ENCODE data around the gene CSNK1E. TPM values are rescaled to one million over a fixed set of nuclear protein-coding genes. Genes with fewer than 3 reads are reported as not detected.

The CSNK1E gene
- total RNA-seq, 1 experiment from 2014 or later: 129 TPM

GRCh38 chr22:38246046-38246658 lies 71.1 kb downstream of the CSNK1E start:
- Mint-ChIP-seq H3K36me3 (ENCODE audit: insufficient read depth, unreplicated experiment) (peaks cover 11% of the 10 kb centered on the region), H3K9me3 (ENCODE audit: unreplicated experiment) (no peaks in the 10 kb centered on the region), H3K27ac (ENCODE audit: unreplicated experiment) (no peak overlapping the region), H3K4me3 (ENCODE audit: unreplicated experiment) (no peak overlapping the region), H3K27me3 (ENCODE audit: insufficient read depth, unreplicated experiment) (no peaks in the 10 kb centered on the region), H3K4me1 (ENCODE audit: low read depth, unreplicated experiment) (no peaks in the 10 kb centered on the region)
- BruUV-seq (replicated peaks): no TSS peak
- Histone ChIP-seq H3K9me3 (no peaks in the 10 kb centered on the region), H3K4me1 (no peaks in the 10 kb centered on the region), H3K4me3 (ENCODE audit: low read depth, low read length) (no peak overlapping the region), H3K36me3 (ENCODE audit: control insufficient read depth, insufficient read depth, low read length) (no peaks in the 10 kb centered on the region), H3K27me3 (replicated peaks; ENCODE audit: control insufficient read depth, insufficient read depth, low read length) (no peaks in the 10 kb centered on the region)
- no peak for TF ChIP-seq CTCF (IDR thresholded peaks at IDR 0.05; ENCODE audit: insufficient read depth in 1 of 2, low read depth in 1 of 2, low read length in 1 of 2, severe bottlenecking in 1 of 2, unreplicated experiment in 1 of 2)
- no peak for DNase-seq
- ChIA-PET CTCF (no interaction called here), POLR2A (no interaction called here)
- intact Hi-C loops (cut with micrococcal nuclease; ENCODE audit: unreplicated experiment): no loop called here

- Mint-ChIP-seq H3K27ac (ENCODE audit: unreplicated experiment) (no peak overlapping the region), H3K36me3 (ENCODE audit: insufficient read depth, unreplicated experiment) (peaks cover 16% of the 10 kb centered on the region), H3K4me3 (ENCODE audit: unreplicated experiment) (no peak overlapping the region), H3K4me1 (ENCODE audit: low read depth, unreplicated experiment) (no peaks in the 10 kb centered on the region), H3K27me3 (ENCODE audit: insufficient read depth, unreplicated experiment) (no peaks in the 10 kb centered on the region), H3K9me3 (ENCODE audit: unreplicated experiment) (no peaks in the 10 kb centered on the region)
- no peaks in the 10 kb centered on the region for H3K36me3 ChIP-seq (ENCODE audit: control insufficient read depth, insufficient read depth, low read length)
- no peaks in the 10 kb centered on the region for H3K27me3 ChIP-seq (replicated peaks; ENCODE audit: control insufficient read depth, insufficient read depth, low read length)
- no peak for TF ChIP-seq CTCF (IDR thresholded peaks at IDR 0.05; ENCODE audit: insufficient read depth in 1 of 2, low read depth in 1 of 2, low read length in 1 of 2, severe bottlenecking in 1 of 2, unreplicated experiment in 1 of 2)
- H3K9me3 ChIP-seq: no peaks in the 10 kb centered on the region
- intact Hi-C loops (cut with micrococcal nuclease; ENCODE audit: unreplicated experiment): no loop called here
- DNase-seq: no peak
- ChIA-PET CTCF (no interaction called here), POLR2A (no interaction called here)
- no TSS peak for BruUV-seq (replicated peaks)
- H3K4me1 ChIP-seq: no peaks in the 10 kb centered on the region
- H3K4me3 ChIP-seq (ENCODE audit: low read depth, low read length): no peak overlapping the region
These were observed 73.1 kb downstream of the CSNK1E start for GRCh38 chr22:38244106-38244505.

GRCh38 chr22:38243007-38243765 lies 74.0 kb downstream of the CSNK1E start:
- no TSS peak for BruUV-seq (replicated peaks)
- CTCF ChIA-PET: interaction anchor here (0.6 kb wide), 1 partner anchor 96 kb away, joined by 3 read pairs; no protein-coding TSS in a partner anchor
- H3K36me3 Mint-ChIP-seq (ENCODE audit: insufficient read depth, unreplicated experiment): peaks cover 16% of the 10 kb centered on the region
- H3K4me3 ChIP-seq (ENCODE audit: low read depth, low read length): no peak overlapping the region
- H3K9me3 Mint-ChIP-seq (ENCODE audit: unreplicated experiment): no peaks in the 10 kb centered on the region
- TF ChIP-seq CTCF (IDR thresholded peaks at IDR 0.05; ENCODE audit: insufficient read depth in 1 of 2, low read depth in 1 of 2, low read length in 1 of 2, severe bottlenecking in 1 of 2, unreplicated experiment in 1 of 2): no peak
- H3K9me3 ChIP-seq: no peaks in the 10 kb centered on the region
- no peaks in the 10 kb centered on the region for H3K4me1 ChIP-seq
- H3K36me3 ChIP-seq (ENCODE audit: control insufficient read depth, insufficient read depth, low read length): no peaks in the 10 kb centered on the region
- H3K27me3 ChIP-seq (replicated peaks; ENCODE audit: control insufficient read depth, insufficient read depth, low read length): no peaks in the 10 kb centered on the region
- no peak for DNase-seq
- POLR2A ChIA-PET: no interaction called here
- no peak overlapping the region for H3K4me3 Mint-ChIP-seq (ENCODE audit: unreplicated experiment)
- intact Hi-C loops (cut with micrococcal nuclease; ENCODE audit: unreplicated experiment): no loop called here
- no peak overlapping the region for H3K27ac Mint-ChIP-seq (ENCODE audit: unreplicated experiment)
- H3K27me3 Mint-ChIP-seq (ENCODE audit: insufficient read depth, unreplicated experiment): no peaks in the 10 kb centered on the region
- no peaks in the 10 kb centered on the region for H3K4me1 Mint-ChIP-seq (ENCODE audit: low read depth, unreplicated experiment)

Data from Caco-2 (cell line).